ENCODE data around the gene LAMA5.

GRCh38 chr20:62366370-62367135 is 559 bp downstream of the LAMA5 start:
- TF ChIP-seq POLR2A (IDR thresholded peaks at IDR 0.05) (no peak), CTCF (IDR thresholded peaks at IDR 0.05) (no peak)

All from sigmoid colon (tissue), 3 donors.